CD14-positive monocyte (primary cell): ENCODE measurements around the gene PTPRD. TPM values are rescaled to one million over a fixed set of nuclear protein-coding genes. Genes with fewer than 3 reads are reported as not detected.

Experiments
- DNase-seq, 3 donors: peaks; one replicate each; pipeline ENCODE4 v3.0.0-alpha.2; 2011 to 2022
- H2AFZ ChIP-seq: 2 replicates; pipeline ENCODE4 v1.6.0; 2012; ENCODE audit warnings: mild to moderate bottlenecking, low read depth, low read length, inconsistent platforms; ENCODE audit not compliant: insufficient read depth, poor library complexity, severe bottlenecking
- H3K27ac ChIP-seq, 2 donors: 1 replicate in 1 of 2; 2 replicates in 1 of 2; pipeline ENCODE4 v1.5.1; 2012 to 2013; ENCODE audit warnings: low read length in 2 of 2, control low read depth in 1 of 2, inconsistent platforms in 1 of 2, low read depth in 1 of 2, mild to moderate bottlenecking in 1 of 2
- H3K27me3 ChIP-seq, 2 donors: one replicate each; pipeline versions ENCODE4 v1.6.0 to v1.6.1; 2011 to 2013; ENCODE audit warnings: low read length in 2 of 2; ENCODE audit not compliant: control insufficient read depth in 2 of 2, insufficient read depth in 2 of 2
- H3K36me3 ChIP-seq, 2 donors: replicated peaks in 1 of 2; 1 replicate in 1 of 2; 2 replicates in 1 of 2; pipeline versions ENCODE4 v1.5.1 to v1.6.1; 2012 to 2013; ENCODE audit warnings: low read length in 2 of 2, control low read depth in 1 of 2, inconsistent platforms in 1 of 2, mild to moderate bottlenecking in 1 of 2; ENCODE audit not compliant: insufficient read depth in 2 of 2, control insufficient read depth in 1 of 2
- H3K4me1 ChIP-seq, 2 donors: 1 replicate in 1 of 2; 2 replicates in 1 of 2; pipeline versions ENCODE4 v1.5.1 to v1.6.1; 2012 to 2013; ENCODE audit warnings: low read length in 2 of 2, control low read depth in 1 of 2, inconsistent platforms in 1 of 2, mild to moderate bottlenecking in 1 of 2, moderate library complexity in 1 of 2; ENCODE audit not compliant: insufficient read depth in 2 of 2, control insufficient read depth in 1 of 2
- H3K4me2 ChIP-seq: replicated peaks from 2 replicates; pipeline ENCODE3; 2012; ENCODE audit warnings: low read length, moderate library complexity, mild to moderate bottlenecking; ENCODE audit not compliant: poor library complexity, severe bottlenecking; ENCODE audit errors: extremely low read depth
- H3K4me3 ChIP-seq, 3 experiments: fragments of 200-600 bp in 1 of 3; sonication (generic) in 1 of 3; replicated peaks in 1 of 3; 1 replicate in 2 of 3; 2 replicates in 1 of 3; pipeline ENCODE4 v1.5.1; 2011 to 2013; ENCODE audit warnings: low read length in 3 of 3, mild to moderate bottlenecking in 3 of 3, control low read depth in 2 of 3, low read depth in 2 of 3, inconsistent platforms in 1 of 3, moderate library complexity in 1 of 3
- H3K79me2 ChIP-seq: 2 replicates; pipeline ENCODE4 v1.6.0; 2012; ENCODE audit warnings: mild to moderate bottlenecking, control low read depth, inconsistent platforms, low read length, moderate library complexity; ENCODE audit not compliant: insufficient read depth
- H3K9ac ChIP-seq: 2 replicates; pipeline ENCODE4 v1.6.0; 2017; ENCODE audit warnings: low read length, mild to moderate bottlenecking; ENCODE audit not compliant: insufficient read depth, poor library complexity, severe bottlenecking
- H3K9me3 ChIP-seq, 2 donors: replicated peaks in 1 of 2; 1 replicate in 1 of 2; 2 replicates in 1 of 2; pipeline versions ENCODE4 v1.5.1 to v1.6.1; 2012 to 2013; ENCODE audit warnings: low read length in 2 of 2, control low read depth in 1 of 2; ENCODE audit not compliant: control insufficient read depth in 1 of 2, insufficient read depth in 1 of 2
- H4K20me1 ChIP-seq: 2 replicates; pipeline ENCODE4 v1.6.0; 2012; ENCODE audit warnings: mild to moderate bottlenecking, low read length, control low read depth, moderate library complexity; ENCODE audit not compliant: insufficient read depth
- H3K27ac Mint-ChIP-seq, 7 donors: one replicate each; pipeline ENCODE4 v1.8.0; 2020; ENCODE audit warnings: mild to moderate bottlenecking in 7 of 7, mixed read lengths in 7 of 7, moderate library complexity in 6 of 7, inconsistent platforms in 2 of 7
- H3K27me3 Mint-ChIP-seq, 3 donors: one replicate each; pipeline ENCODE4 v1.8.0; 2021 to 2022; ENCODE audit warnings: low read depth in 3 of 3, mild to moderate bottlenecking in 3 of 3, mixed read lengths in 3 of 3, moderate library complexity in 3 of 3, inconsistent platforms in 1 of 3
- H3K36me3 Mint-ChIP-seq, 2 donors: one replicate each; pipeline ENCODE4 v1.8.0; 2020; ENCODE audit warnings: mixed read lengths in 2 of 2, inconsistent platforms in 1 of 2, mild to moderate bottlenecking in 1 of 2
- H3K4me1 Mint-ChIP-seq: one replicate; pipeline ENCODE4 v1.8.0; 2020; ENCODE audit warnings: mild to moderate bottlenecking, mixed read lengths
- H3K4me3 Mint-ChIP-seq, 2 donors: one replicate each; pipeline ENCODE4 v1.8.0; 2020; ENCODE audit warnings: mild to moderate bottlenecking in 2 of 2, mixed read lengths in 2 of 2, moderate library complexity in 1 of 2
- H3K9me3 Mint-ChIP-seq, 7 donors: one replicate each; pipeline ENCODE4 v1.8.0; 2020 to 2022; ENCODE audit warnings: mixed read lengths in 7 of 7, mild to moderate bottlenecking in 6 of 7, moderate library complexity in 6 of 7, inconsistent platforms in 2 of 7
- WGBS: methylation state at CpG from one replicate; pipeline ENCODE4 v1.1.5; 2013; ENCODE audit warnings: missing lambda C conversion rate; ENCODE audit not compliant: insufficient coverage; 5-methylcytosine and 5-hydroxymethylcytosine counted together
- intact Hi-C, 2 donors: fragments of 100-400 bp; cut with micrococcal nuclease; formaldehyde crosslinking; loops; one replicate each; pipeline versions ENCODE4 v1.15.0 to v1.15.1; 2023
- polyA plus RNA-seq, 3 donors: library from polyadenylated mRNA; depleted of rRNA in 1 of 3; unstranded in 2 of 3; stranded (reverse) in 1 of 3; fragments of 300-500 nt in 2 of 3; fragments of >200 nt in 1 of 3; fragmentation: Illumina TruSeq in 2 of 3; gene quantifications; 1 replicate in 2 of 3; 2 replicates in 1 of 3; pipeline ENCODE4 v1.2.3, GENCODE V29; 2012 to 2021
- TF ChIP-seq, protein P1 (sequence below): fragments of 200-600 bp; IDR thresholded peaks from one replicate; pipeline ENCODE4 v1.8.0; 2022; ENCODE audit warnings: antibody characterized with exemption, mild to moderate bottlenecking

The PTPRD gene
- polyA plus RNA-seq, 3 donors = not detected

DNA sequence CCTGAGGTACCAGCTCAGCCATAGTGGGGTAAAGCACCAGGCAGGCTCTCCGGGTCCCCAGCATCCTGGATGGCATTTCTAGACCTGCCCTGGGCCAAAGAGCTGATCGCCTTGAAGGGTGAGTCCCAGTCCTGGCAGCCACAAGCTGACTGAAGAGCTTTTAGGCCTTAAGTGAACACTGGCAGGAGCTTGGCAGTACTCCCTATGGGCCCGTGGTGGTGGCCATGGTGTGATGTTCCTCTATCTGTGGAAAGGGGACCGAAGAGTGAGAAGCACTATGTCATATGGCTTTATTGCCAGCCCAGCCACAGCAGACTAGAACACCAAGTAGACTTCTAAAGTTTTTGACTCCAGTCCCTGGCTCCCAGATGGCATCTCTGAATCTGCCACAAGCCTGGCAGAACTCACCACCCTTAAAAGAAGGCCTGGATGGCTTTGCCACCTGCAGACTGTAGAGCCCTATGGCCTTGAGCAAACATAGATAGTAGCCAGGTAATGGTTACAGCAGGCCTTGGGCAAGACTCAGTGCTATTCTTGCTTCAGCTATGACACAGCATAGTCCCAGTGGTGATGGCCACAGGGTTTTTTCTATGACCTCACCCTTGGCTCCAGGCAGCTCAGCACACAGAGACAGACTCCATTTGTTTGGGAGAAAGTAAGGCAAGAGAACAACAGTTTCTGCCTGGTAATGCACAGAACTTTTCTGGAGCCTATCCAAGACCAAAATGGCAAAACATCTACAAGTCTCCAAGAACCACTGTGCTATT lies 2011.7 kb downstream of the PTPRD start:
- intact Hi-C loops = no loop called here
- Histone ChIP-seq H4K20me1 (no peaks in the 10 kb centered on the region), H3K9me3 (no peaks in the 10 kb centered on the region), H3K4me3 (no peak overlapping the region), H3K79me2 (no peaks in the 10 kb centered on the region), H3K36me3 (no peaks in the 10 kb centered on the region), H3K4me1 (no peaks in the 10 kb centered on the region), H3K4me2 (no peak overlapping the region), H3K27ac (no peak overlapping the region), H2AFZ (no peak overlapping the region), H3K9ac (no peak overlapping the region), H3K27me3 (no peaks in the 10 kb centered on the region)
- 90% methylated on average over 4 of the region's 4 CpGs for WGBS
- Mint-ChIP-seq H3K4me1 (no peaks in the 10 kb centered on the region), H3K9me3 (peaks cover 0 to 5% (median 0%) of the 10 kb centered on the region in 7 donors), H3K4me3 (no peak overlapping the region), H3K27me3 (peaks cover 0 to 1% (median 0%) of the 10 kb centered on the region in 3 donors), H3K27ac (peak overlapping the region in 1 of 7 donors; percentile 7), H3K36me3 (no peaks in the 10 kb centered on the region)
- DNase-seq = no peak
- TF ChIP-seq, protein P1, sequence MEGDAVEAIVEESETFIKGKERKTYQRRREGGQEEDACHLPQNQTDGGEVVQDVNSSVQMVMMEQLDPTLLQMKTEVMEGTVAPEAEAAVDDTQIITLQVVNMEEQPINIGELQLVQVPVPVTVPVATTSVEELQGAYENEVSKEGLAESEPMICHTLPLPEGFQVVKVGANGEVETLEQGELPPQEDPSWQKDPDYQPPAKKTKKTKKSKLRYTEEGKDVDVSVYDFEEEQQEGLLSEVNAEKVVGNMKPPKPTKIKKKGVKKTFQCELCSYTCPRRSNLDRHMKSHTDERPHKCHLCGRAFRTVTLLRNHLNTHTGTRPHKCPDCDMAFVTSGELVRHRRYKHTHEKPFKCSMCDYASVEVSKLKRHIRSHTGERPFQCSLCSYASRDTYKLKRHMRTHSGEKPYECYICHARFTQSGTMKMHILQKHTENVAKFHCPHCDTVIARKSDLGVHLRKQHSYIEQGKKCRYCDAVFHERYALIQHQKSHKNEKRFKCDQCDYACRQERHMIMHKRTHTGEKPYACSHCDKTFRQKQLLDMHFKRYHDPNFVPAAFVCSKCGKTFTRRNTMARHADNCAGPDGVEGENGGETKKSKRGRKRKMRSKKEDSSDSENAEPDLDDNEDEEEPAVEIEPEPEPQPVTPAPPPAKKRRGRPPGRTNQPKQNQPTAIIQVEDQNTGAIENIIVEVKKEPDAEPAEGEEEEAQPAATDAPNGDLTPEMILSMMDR = no peak

DNA sequence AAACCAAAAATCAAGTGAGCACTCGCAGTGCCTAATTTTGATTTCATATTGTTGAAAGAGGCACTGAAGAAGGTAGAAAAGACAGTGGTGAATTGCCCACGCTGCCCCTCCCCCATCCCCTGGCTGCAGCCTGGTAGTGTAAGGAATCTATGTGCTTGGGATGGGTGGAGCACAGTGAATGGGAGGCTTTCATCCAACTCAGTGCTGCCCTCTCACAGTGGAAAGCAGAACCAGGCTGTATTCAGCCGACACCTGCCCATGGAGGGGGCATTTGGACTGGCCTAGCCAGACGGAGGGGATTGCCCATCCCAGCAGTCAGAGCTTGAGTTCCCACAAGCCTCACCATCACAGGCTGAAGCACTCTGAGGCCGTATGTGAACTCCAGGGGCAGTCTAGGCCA lies 2012.9 kb downstream of the PTPRD start:
- TF ChIP-seq, protein P1 = no peak
- Histone ChIP-seq H2AFZ (no peak overlapping the region), H3K27ac (no peak overlapping the region), H3K9ac (no peak overlapping the region), H3K79me2 (no peaks in the 10 kb centered on the region), H3K9me3 (no peaks in the 10 kb centered on the region), H3K4me1 (no peaks in the 10 kb centered on the region), H3K36me3 (no peaks in the 10 kb centered on the region), H3K4me2 (no peak overlapping the region), H3K4me3 (no peak overlapping the region), H3K27me3 (no peaks in the 10 kb centered on the region), H4K20me1 (no peaks in the 10 kb centered on the region)
- WGBS = 100% methylated on average over 2 of the region's 5 CpGs
- peaks cover 0 to 5% (median 0%) of the 10 kb centered on the region in 7 donors for H3K9me3 Mint-ChIP-seq
- H3K27me3 Mint-ChIP-seq = no peaks in the 10 kb centered on the region
- no peak for DNase-seq
- intact Hi-C loops = no loop called here
- no peak overlapping the region for H3K4me3 Mint-ChIP-seq
- H3K36me3 Mint-ChIP-seq = no peaks in the 10 kb centered on the region
- no peak overlapping the region for H3K27ac Mint-ChIP-seq
- H3K4me1 Mint-ChIP-seq = no peaks in the 10 kb centered on the region
